Activated CD4-positive, alpha-beta T cell treated with anti-CD3 and anti-CD28 coated beads for 24 hours (primary cell): ENCODE data around the gene UNC50.
A peak's percentile ranks its signal among the peaks of the same experiment; 100 is the strongest.
"Not testable (repeated sequence)": the region's sequence is repeated elsewhere in the genome, so short reads cannot be mapped to it uniquely, and the experiment has no call there.

Experiments used
- DNase-seq, 2 donors: peaks; one replicate each; pipeline ENCODE4 v3.0.0-alpha.2; 2020; ENCODE audit warnings: low read depth in 2 of 2

Gene UNC50

GRCh38 chr2:98608962-98609604 lies 694 bp downstream of the UNC50 start:
- no peak for DNase-seq

- no peak for DNase-seq
Observed at GRCh38 chr2:98614024-98614739, 5.8 kb downstream of the UNC50 start.

- DNase-seq, result no peak
Observed at GRCh38 chr2:98615481-98615880, 7.1 kb downstream of the UNC50 start.

- DNase-seq, result no peak
Observed at GRCh38 chr2:98617149-98617548, 8.8 kb downstream of the UNC50 start.

- no peak for DNase-seq
Observed at GRCh38 chr2:98623657-98624056, 15.3 kb downstream of the UNC50 start.

- DNase-seq, result no peak
Observed at GRCh38 chr2:98632351-98632750, 24.0 kb downstream of the UNC50 start.

GRCh38 chr2:98634406-98635092 lies 26.2 kb downstream of the UNC50 start:
- peak; percentile 40 to 53 for DNase-seq

GRCh38 chr2:98637401-98638147 lies 29.2 kb downstream of the UNC50 start:
- peak in 1 of 2 donors; percentile 10 for DNase-seq

- no peak for DNase-seq
Observed at GRCh38 chr2:98643496-98644100, 35.2 kb downstream of the UNC50 start.

GRCh38 chr2:98647636-98648035 lies 39.2 kb downstream of the UNC50 start:
- no peak for DNase-seq

GRCh38 chr2:98648451-98648850 lies 40.1 kb downstream of the UNC50 start:
- DNase-seq, result no peak

GRCh38 chr2:98649135-98649991 lies 41.0 kb downstream of the UNC50 start:
- DNase-seq, result peak; percentile 69 to 79

GRCh38 chr2:98649992-98650375 lies 41.6 kb downstream of the UNC50 start:
- no peak for DNase-seq

GRCh38 chr2:98650998-98651397 lies 42.6 kb downstream of the UNC50 start:
- DNase-seq, result no peak

GRCh38 chr2:98654699-98655495 lies 46.5 kb downstream of the UNC50 start:
- no peak for DNase-seq

GRCh38 chr2:98656800-98657199 lies 48.4 kb downstream of the UNC50 start:
- no peak for DNase-seq

- no peak for DNase-seq
Observed at GRCh38 chr2:98658816-98659490, 50.6 kb downstream of the UNC50 start.

- DNase-seq, result not testable (repeated sequence)
Observed at GRCh38 chr2:98659491-98659840, 51.1 kb downstream of the UNC50 start.

- no peak for DNase-seq
Observed at GRCh38 chr2:98663511-98664090, 55.2 kb downstream of the UNC50 start.
